ENCODE data around the gene UBE2S. TPM values are rescaled to one million over a fixed set of nuclear protein-coding genes. Genes with fewer than 3 reads are reported as not detected.
"Not testable (repeated sequence)": the region's sequence is repeated elsewhere in the genome, so short reads cannot be mapped to it uniquely, and the experiment has no call there.

UBE2S gene
- total RNA-seq, 1 donor from 2014 or later: 11.0 TPM

DNA sequence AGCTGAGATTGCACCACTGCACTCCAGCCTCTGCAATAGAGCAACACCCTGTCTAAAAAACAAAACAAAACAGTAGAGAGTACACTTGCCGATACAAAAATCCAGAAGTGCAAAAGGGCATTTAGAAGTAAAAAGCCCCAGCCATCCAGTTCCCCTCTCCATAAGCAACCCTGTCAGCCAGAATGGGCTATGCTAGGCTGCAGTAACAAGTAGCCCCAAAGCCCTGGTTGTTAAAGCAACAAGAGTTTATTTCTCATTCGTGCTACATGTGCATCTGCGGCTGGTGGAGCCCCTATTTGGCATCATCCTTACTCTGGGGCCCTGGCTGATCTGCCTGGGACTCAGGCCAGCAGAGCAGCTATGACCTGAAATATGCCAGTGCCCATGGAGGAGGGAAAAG is 16.9 kb upstream of the UBE2S start:
- H3K4me1 ChIP-seq (ENCODE audit: control insufficient read depth in 3 of 3, insufficient read depth in 3 of 3, low read length in 3 of 3): no peaks in the 10 kb centered on the region
- no peak overlapping the region for H3K9ac ChIP-seq (ENCODE audit: low read depth in 1 of 3, low read length in 3 of 3)
- no peak overlapping the region for H3K27ac ChIP-seq (ENCODE audit: low read depth, low read length)
- no peaks in the 10 kb centered on the region for H3K9me3 ChIP-seq (ENCODE audit: control insufficient read depth in 3 of 3, low read length in 3 of 3)
- H3K4me3 ChIP-seq (ENCODE audit: low read length in 3 of 3): no peak overlapping the region
- no peaks in the 10 kb centered on the region for H3K36me3 ChIP-seq (ENCODE audit: control insufficient read depth in 3 of 3, insufficient read depth in 3 of 3, low read length in 3 of 3)
- H3K27me3 ChIP-seq (ENCODE audit: control insufficient read depth in 3 of 3, insufficient read depth in 3 of 3, low read length in 3 of 3): peaks cover 20 to 32% (median 22%) of the 10 kb centered on the region in 3 donors

DNA sequence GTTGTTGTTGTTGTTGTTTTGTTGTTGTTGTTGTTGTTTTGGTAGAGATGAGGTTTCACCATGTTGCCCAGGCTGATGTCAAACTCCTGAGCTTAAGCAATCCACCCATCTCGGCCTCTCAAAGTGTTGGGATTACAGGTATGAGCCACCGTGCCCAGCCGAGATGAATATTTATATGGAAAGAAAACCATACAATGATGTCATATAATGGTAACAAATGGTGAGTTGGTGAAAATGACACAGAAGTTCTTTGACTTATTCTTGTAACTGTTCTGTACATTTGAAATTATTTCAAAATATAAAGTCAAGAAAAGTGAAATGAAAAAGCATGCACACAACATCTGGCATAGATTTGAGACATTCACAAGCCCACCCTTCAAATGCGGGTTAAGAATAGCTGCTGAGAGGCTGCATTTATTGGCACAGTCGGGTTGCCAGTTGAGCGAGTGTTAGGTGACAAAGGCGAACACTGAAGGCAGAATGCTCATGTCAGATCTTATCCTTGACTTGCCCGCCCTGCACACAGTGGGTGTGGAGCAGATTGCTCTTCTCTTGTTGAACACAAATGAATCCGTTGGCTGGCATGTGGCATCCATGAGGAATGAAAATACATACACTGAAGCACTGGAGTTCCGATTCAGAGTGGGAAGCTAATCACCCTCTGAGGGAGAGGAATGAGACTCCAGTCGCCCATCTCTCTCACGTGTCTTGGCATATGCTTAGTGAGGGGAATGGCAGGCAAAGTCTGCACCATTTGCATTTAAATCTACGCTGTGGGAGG is 15.8 kb upstream of the UBE2S start:
- Histone ChIP-seq H3K4me1 (ENCODE audit: control insufficient read depth in 3 of 3, insufficient read depth in 3 of 3, low read length in 3 of 3) (no peaks in the 10 kb centered on the region), H3K27ac (ENCODE audit: low read depth, low read length) (no peak overlapping the region), H3K9me3 (ENCODE audit: control insufficient read depth in 3 of 3, low read length in 3 of 3) (no peaks in the 10 kb centered on the region), H3K27me3 (ENCODE audit: control insufficient read depth in 3 of 3, insufficient read depth in 3 of 3, low read length in 3 of 3) (peaks cover 11 to 28% (median 20%) of the 10 kb centered on the region in 3 donors), H3K9ac (ENCODE audit: low read depth in 1 of 3, low read length in 3 of 3) (no peak overlapping the region), H3K4me3 (ENCODE audit: low read length in 3 of 3) (no peak overlapping the region), H3K36me3 (ENCODE audit: control insufficient read depth in 3 of 3, insufficient read depth in 3 of 3, low read length in 3 of 3) (no peaks in the 10 kb centered on the region)

DNA sequence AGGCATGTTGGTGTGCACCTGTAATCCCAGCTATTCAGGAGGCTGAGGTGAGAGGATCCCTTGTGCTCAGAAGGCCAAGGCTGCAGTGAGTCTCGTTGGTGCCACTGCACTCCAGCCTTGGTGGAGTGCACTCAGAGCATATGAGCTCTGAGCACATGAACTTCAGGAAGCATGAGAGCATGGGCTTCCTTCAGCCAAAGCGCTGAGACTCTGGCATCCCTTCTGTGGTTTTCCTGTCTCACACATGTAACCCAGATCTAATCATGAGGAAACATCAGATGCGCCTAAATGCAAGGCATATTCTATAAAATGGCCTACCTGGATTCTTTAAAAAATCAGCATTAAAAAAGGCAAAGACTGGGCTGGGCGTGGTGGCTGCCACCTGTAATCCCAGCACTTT is 13.7 kb upstream of the UBE2S start:
- not testable (repeated sequence) for H3K27ac ChIP-seq (ENCODE audit: low read depth, low read length); H3K36me3 ChIP-seq (ENCODE audit: control insufficient read depth in 3 of 3, insufficient read depth in 3 of 3, low read length in 3 of 3); H3K4me1 ChIP-seq (ENCODE audit: control insufficient read depth in 3 of 3, insufficient read depth in 3 of 3, low read length in 3 of 3); H3K9ac ChIP-seq (ENCODE audit: low read depth in 1 of 3, low read length in 3 of 3); H3K9me3 ChIP-seq (ENCODE audit: control insufficient read depth in 3 of 3, low read length in 3 of 3); H3K4me3 ChIP-seq (ENCODE audit: low read length in 3 of 3)
- H3K27me3 ChIP-seq (ENCODE audit: control insufficient read depth in 3 of 3, insufficient read depth in 3 of 3, low read length in 3 of 3): peaks cover 10 to 22% (median 20%) of the 10 kb centered on the region in 3 donors

DNA sequence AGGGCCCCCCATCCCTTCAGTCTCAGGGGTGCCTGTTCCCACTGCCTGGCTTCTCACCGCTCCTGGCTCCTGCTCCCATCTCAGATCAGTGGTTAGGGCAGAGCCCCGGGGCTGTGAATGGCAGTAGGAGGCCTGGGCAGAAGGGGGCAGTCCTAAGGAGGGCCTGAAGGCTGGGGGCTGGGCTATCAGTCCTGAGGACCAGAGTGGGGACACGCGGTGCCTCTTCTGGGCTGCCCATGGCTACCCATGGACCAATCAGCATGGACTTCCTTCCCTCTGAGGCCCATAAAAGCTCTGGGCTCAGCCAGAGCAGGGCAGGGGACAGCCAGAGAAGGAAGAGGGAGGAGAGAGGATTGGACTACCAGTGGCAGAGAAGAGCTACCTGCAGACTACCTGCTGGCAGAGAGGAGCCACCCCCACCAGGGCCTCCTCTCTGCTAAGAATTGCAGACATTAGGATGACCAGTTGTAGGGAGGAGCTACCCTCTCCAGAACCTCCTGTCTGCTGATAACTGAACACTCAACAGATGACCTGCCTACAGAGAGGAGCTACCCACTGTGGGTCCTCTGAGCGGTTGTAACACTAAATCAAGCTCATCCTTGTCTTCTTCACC is 12.1 kb upstream of the UBE2S start:
- no peak overlapping the region for H3K4me3 ChIP-seq (ENCODE audit: low read length in 3 of 3)
- no peak overlapping the region for H3K9ac ChIP-seq (ENCODE audit: low read depth in 1 of 3, low read length in 3 of 3)
- no peaks in the 10 kb centered on the region for H3K9me3 ChIP-seq (ENCODE audit: control insufficient read depth in 3 of 3, low read length in 3 of 3)
- peaks cover 8 to 20% (median 20%) of the 10 kb centered on the region in 3 donors for H3K27me3 ChIP-seq (ENCODE audit: control insufficient read depth in 3 of 3, insufficient read depth in 3 of 3, low read length in 3 of 3)
- no peaks in the 10 kb centered on the region for H3K4me1 ChIP-seq (ENCODE audit: control insufficient read depth in 3 of 3, insufficient read depth in 3 of 3, low read length in 3 of 3)
- H3K27ac ChIP-seq (ENCODE audit: low read depth, low read length): no peak overlapping the region
- no peaks in the 10 kb centered on the region for H3K36me3 ChIP-seq (ENCODE audit: control insufficient read depth in 3 of 3, insufficient read depth in 3 of 3, low read length in 3 of 3)

DNA sequence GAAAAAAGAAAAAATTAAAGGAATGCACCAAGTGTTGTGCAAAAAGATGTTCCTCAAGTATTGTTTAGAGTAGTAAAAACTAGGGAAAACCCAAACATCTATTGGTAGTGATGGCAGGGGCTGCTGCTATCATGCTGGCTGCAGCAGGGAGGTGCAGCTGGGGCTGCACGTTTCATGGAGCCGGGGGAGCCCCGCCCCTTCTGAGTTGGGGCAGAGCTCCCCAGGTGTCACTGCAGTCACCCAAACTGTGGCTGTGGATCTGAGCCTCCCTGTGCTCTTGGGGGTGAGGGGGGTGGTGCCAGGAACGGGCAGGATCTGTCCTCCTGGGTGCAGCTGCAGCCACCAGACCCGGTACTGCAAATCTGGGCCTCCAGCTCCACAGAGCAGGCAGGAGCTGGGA is 11.5 kb upstream of the UBE2S start:
- Histone ChIP-seq H3K4me3 (ENCODE audit: low read length in 3 of 3) (no peak overlapping the region), H3K4me1 (ENCODE audit: control insufficient read depth in 3 of 3, insufficient read depth in 3 of 3, low read length in 3 of 3) (no peaks in the 10 kb centered on the region), H3K36me3 (ENCODE audit: control insufficient read depth in 3 of 3, insufficient read depth in 3 of 3, low read length in 3 of 3) (no peaks in the 10 kb centered on the region), H3K9me3 (ENCODE audit: control insufficient read depth in 3 of 3, low read length in 3 of 3) (no peaks in the 10 kb centered on the region), H3K27me3 (ENCODE audit: control insufficient read depth in 3 of 3, insufficient read depth in 3 of 3, low read length in 3 of 3) (peaks cover 7 to 17% (median 16%) of the 10 kb centered on the region in 3 donors), H3K27ac (ENCODE audit: low read depth, low read length) (no peak overlapping the region), H3K9ac (ENCODE audit: low read depth in 1 of 3, low read length in 3 of 3) (no peak overlapping the region)

DNA sequence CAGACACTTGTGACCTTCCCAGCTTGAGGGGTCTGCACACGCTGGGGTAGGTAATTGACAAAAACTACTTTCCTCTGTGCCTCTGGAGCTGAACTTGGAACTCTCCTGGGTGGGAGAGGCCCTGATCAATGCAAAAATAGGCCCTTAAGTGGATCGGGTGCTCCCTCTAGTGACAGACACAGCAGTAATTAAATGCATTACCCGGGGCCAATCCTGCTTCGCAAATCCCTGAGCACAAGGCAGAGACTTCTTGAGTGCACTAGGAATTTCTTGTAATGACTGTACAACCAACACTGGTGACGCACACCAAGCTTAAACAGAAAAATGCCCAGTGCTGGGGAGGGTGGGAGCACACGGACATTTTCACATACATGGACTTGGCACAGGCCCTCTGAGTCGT is 10.6 kb upstream of the UBE2S start:
- Histone ChIP-seq H3K4me3 (ENCODE audit: low read length in 3 of 3) (no peak overlapping the region), H3K9me3 (ENCODE audit: control insufficient read depth in 3 of 3, low read length in 3 of 3) (no peaks in the 10 kb centered on the region), H3K27me3 (ENCODE audit: control insufficient read depth in 3 of 3, insufficient read depth in 3 of 3, low read length in 3 of 3) (peaks cover 7 to 16% (median 10%) of the 10 kb centered on the region in 3 donors), H3K27ac (ENCODE audit: low read depth, low read length) (no peak overlapping the region), H3K9ac (ENCODE audit: low read depth in 1 of 3, low read length in 3 of 3) (no peak overlapping the region), H3K36me3 (ENCODE audit: control insufficient read depth in 3 of 3, insufficient read depth in 3 of 3, low read length in 3 of 3) (no peaks in the 10 kb centered on the region), H3K4me1 (ENCODE audit: control insufficient read depth in 3 of 3, insufficient read depth in 3 of 3, low read length in 3 of 3) (no peaks in the 10 kb centered on the region)

DNA sequence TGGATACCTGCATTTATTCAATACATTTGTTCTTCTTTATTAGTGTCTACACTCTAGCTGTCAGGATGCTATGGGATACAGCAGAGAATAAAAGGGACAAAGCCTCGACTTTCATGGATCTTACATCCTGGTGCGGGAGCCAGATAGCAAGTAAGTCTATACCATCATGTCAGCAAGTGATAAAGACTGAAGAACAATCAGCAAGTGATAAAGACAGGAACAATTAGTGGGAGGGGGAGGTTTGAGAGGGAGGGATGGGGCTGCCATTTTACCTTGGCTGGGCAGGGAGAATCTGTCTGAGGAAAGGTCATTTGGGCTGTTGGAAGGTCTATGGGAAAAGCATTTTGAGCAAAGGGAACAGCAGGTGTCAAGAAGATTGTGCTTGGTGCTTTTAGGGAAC is 2.6 kb upstream of the UBE2S start:
- H3K4me3 ChIP-seq (ENCODE audit: low read length in 3 of 3): no peak overlapping the region
- H3K9ac ChIP-seq (ENCODE audit: low read depth in 1 of 3, low read length in 3 of 3): no peak overlapping the region
- H3K27ac ChIP-seq (ENCODE audit: low read depth, low read length): no peak overlapping the region
- peaks cover 0 to 5% (median 0%) of the 10 kb centered on the region in 3 donors for H3K27me3 ChIP-seq (ENCODE audit: control insufficient read depth in 3 of 3, insufficient read depth in 3 of 3, low read length in 3 of 3)
- peaks cover 11 to 15% (median 15%) of the 10 kb centered on the region in 3 donors for H3K4me1 ChIP-seq (ENCODE audit: control insufficient read depth in 3 of 3, insufficient read depth in 3 of 3, low read length in 3 of 3)
- no peaks in the 10 kb centered on the region for H3K9me3 ChIP-seq (ENCODE audit: control insufficient read depth in 3 of 3, low read length in 3 of 3)
- peaks cover 0 to 4% (median 2%) of the 10 kb centered on the region in 3 donors for H3K36me3 ChIP-seq (ENCODE audit: control insufficient read depth in 3 of 3, insufficient read depth in 3 of 3, low read length in 3 of 3)

DNA sequence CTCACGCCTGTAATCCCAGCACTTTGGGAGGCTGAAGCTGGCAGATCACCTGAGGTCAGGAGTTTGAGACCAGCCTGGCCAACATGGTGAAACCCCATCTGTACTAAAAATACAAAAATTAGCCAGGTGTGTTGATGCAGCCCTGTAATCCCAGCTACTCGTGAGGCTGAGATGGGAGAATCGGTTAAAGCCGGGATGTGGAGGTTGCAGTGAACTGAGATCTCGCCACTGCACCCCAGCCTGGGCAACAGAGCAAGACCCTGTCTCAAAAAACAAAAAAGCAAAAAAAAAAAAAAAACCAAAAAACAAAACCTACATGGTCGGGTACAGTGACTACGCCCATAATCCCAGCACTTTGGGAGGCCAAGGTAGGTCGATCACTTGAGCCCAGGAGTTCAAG is 1.6 kb upstream of the UBE2S start:
- not testable (repeated sequence) for H3K36me3 ChIP-seq (ENCODE audit: control insufficient read depth in 3 of 3, insufficient read depth in 3 of 3, low read length in 3 of 3); H3K27ac ChIP-seq (ENCODE audit: low read depth, low read length)
- peak overlapping the region in 1 of 3 donors; percentile 75 for H3K4me3 ChIP-seq (ENCODE audit: low read length in 3 of 3)

DNA sequence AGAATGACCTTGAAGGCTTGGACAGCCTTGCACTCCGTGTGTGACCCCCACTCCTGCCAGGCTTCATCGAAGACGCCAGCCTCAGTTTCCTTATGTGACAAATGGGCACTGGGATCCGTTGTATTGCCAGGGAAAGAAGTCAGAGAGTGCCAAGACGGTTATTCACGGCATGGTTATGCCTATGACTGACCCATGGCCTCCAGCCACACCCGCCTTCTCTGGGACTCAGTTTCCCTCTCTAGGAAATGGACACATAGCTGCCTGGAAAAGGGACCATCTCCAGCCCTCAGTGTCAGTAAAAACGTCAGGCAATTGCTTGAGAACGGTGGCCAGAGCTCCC is 915 bp upstream of the UBE2S start:
- Histone ChIP-seq H3K27ac (ENCODE audit: low read depth, low read length) (peak overlapping the region; percentile 93), H3K27me3 (ENCODE audit: control insufficient read depth in 3 of 3, insufficient read depth in 3 of 3, low read length in 3 of 3) (peaks cover 0 to 5% (median 0%) of the 10 kb centered on the region in 3 donors), H3K36me3 (ENCODE audit: control insufficient read depth in 3 of 3, insufficient read depth in 3 of 3, low read length in 3 of 3) (peaks cover 0 to 7% (median 5%) of the 10 kb centered on the region in 3 donors), H3K4me1 (ENCODE audit: control insufficient read depth in 3 of 3, insufficient read depth in 3 of 3, low read length in 3 of 3) (peaks cover 11 to 15% (median 15%) of the 10 kb centered on the region in 3 donors), H3K4me3 (ENCODE audit: low read length in 3 of 3) (peak overlapping the region; percentile 75 to 85 (median 79)), H3K9ac (ENCODE audit: low read depth in 1 of 3, low read length in 3 of 3) (peak overlapping the region; percentile 64 to 70 (median 66)), H3K9me3 (ENCODE audit: control insufficient read depth in 3 of 3, low read length in 3 of 3) (no peaks in the 10 kb centered on the region)

More for the DNA sequence above, 1.6 kb upstream of the UBE2S start:
- H3K4me1 ChIP-seq (ENCODE audit: control insufficient read depth in 3 of 3, insufficient read depth in 3 of 3, low read length in 3 of 3): peaks cover 11 to 15% (median 15%) of the 10 kb centered on the region in 3 donors
- not testable (repeated sequence) for H3K9ac ChIP-seq (ENCODE audit: low read depth in 1 of 3, low read length in 3 of 3); H3K9me3 ChIP-seq (ENCODE audit: control insufficient read depth in 3 of 3, low read length in 3 of 3); H3K27me3 ChIP-seq (ENCODE audit: control insufficient read depth in 3 of 3, insufficient read depth in 3 of 3, low read length in 3 of 3)

All from skeletal muscle tissue (tissue), 4 donors.